ENCODE results near the gene PRSS3.
A peak's percentile ranks its signal among the peaks of the same experiment; 100 is the strongest.
"Not testable (repeated sequence)": the region's sequence is repeated elsewhere in the genome, so short reads cannot be mapped to it uniquely, and the experiment has no call there.

PRSS3 gene
- total RNA-seq: 0 to 0.09 (median 0) reads per million in 3 donors

GRCh38 chr9:33795281-33795680, at the start of gene PRSS3:
PRSS3 (plus strand) TSS chr9:33795561; CDS start chr9:33795574, 13 bp downstream.
- Histone ChIP-seq H3K27me3 (replicated peaks; ENCODE audit: control insufficient read depth, insufficient read depth, low read length, poor library complexity, severe bottlenecking) (no peaks in the 10 kb centered on the region), H3K36me3 (ENCODE audit: control insufficient read depth, insufficient read depth, low read length) (no peaks in the 10 kb centered on the region), H3K4me3 (ENCODE audit: insufficient read depth, low read depth, low read length, poor library complexity, severe bottlenecking) (no peak within 1 kb of the TSS), H3K4me1 (ENCODE audit: control insufficient read depth, insufficient read depth, low read length, poor library complexity, severe bottlenecking) (no peaks in the 10 kb centered on the region), H3K9me3 (ENCODE audit: control insufficient read depth, low read length) (no peaks in the 10 kb centered on the region), H3K27ac (ENCODE audit: insufficient read depth, low read length, poor library complexity, severe bottlenecking) (no peak within 1 kb of the TSS)
- no peak for DNase-seq

- Histone ChIP-seq H3K4me1 (ENCODE audit: control insufficient read depth, insufficient read depth, low read length, poor library complexity, severe bottlenecking) (no peaks in the 10 kb centered on the region), H3K27ac (ENCODE audit: insufficient read depth, low read length, poor library complexity, severe bottlenecking) (no peak overlapping the region), H3K9me3 (ENCODE audit: control insufficient read depth, low read length) (no peaks in the 10 kb centered on the region), H3K4me3 (ENCODE audit: insufficient read depth, low read depth, low read length, poor library complexity, severe bottlenecking) (peak overlapping the region; percentile 20), H3K36me3 (ENCODE audit: control insufficient read depth, insufficient read depth, low read length) (no peaks in the 10 kb centered on the region), H3K27me3 (replicated peaks; ENCODE audit: control insufficient read depth, insufficient read depth, low read length, poor library complexity, severe bottlenecking) (peaks cover 12% of the 10 kb centered on the region)
- peak in 2 of 3 donors; percentile 0 to 2 for DNase-seq
These were observed 46.6 kb upstream of the PRSS3 start for GRCh38 chr9:33748633-33749304.

- H3K4me1 ChIP-seq (ENCODE audit: control insufficient read depth, insufficient read depth, low read length, poor library complexity, severe bottlenecking); H3K36me3 ChIP-seq (ENCODE audit: control insufficient read depth, insufficient read depth, low read length); H3K27ac ChIP-seq (ENCODE audit: insufficient read depth, low read length, poor library complexity, severe bottlenecking); H3K9me3 ChIP-seq (ENCODE audit: control insufficient read depth, low read length): not testable (repeated sequence)
- DNase-seq: peak in 1 of 3 donors; percentile 1
- Histone ChIP-seq H3K4me3 (ENCODE audit: insufficient read depth, low read depth, low read length, poor library complexity, severe bottlenecking) (peak overlapping the region; percentile 20), H3K27me3 (replicated peaks; ENCODE audit: control insufficient read depth, insufficient read depth, low read length, poor library complexity, severe bottlenecking) (peaks cover 12% of the 10 kb centered on the region)
These were observed 46.1 kb upstream of the PRSS3 start for GRCh38 chr9:33749305-33749654.

GRCh38 chr9:33750307-33750838, 45.0 kb upstream of the PRSS3 start:
- Histone ChIP-seq H3K36me3 (ENCODE audit: control insufficient read depth, insufficient read depth, low read length) (no peaks in the 10 kb centered on the region), H3K4me1 (ENCODE audit: control insufficient read depth, insufficient read depth, low read length, poor library complexity, severe bottlenecking) (no peaks in the 10 kb centered on the region), H3K27me3 (replicated peaks; ENCODE audit: control insufficient read depth, insufficient read depth, low read length, poor library complexity, severe bottlenecking) (peaks cover 12% of the 10 kb centered on the region), H3K9me3 (ENCODE audit: control insufficient read depth, low read length) (no peaks in the 10 kb centered on the region), H3K27ac (ENCODE audit: insufficient read depth, low read length, poor library complexity, severe bottlenecking) (no peak overlapping the region), H3K4me3 (ENCODE audit: insufficient read depth, low read depth, low read length, poor library complexity, severe bottlenecking) (no peak overlapping the region)
- DNase-seq: no peak

- DNase-seq: no peak
- peaks cover 12% of the 10 kb centered on the region for H3K27me3 ChIP-seq (replicated peaks; ENCODE audit: control insufficient read depth, insufficient read depth, low read length, poor library complexity, severe bottlenecking)
- no peaks in the 10 kb centered on the region for H3K9me3 ChIP-seq (ENCODE audit: control insufficient read depth, low read length)
- H3K36me3 ChIP-seq (ENCODE audit: control insufficient read depth, insufficient read depth, low read length): no peaks in the 10 kb centered on the region
- H3K4me3 ChIP-seq (ENCODE audit: insufficient read depth, low read depth, low read length, poor library complexity, severe bottlenecking): no peak overlapping the region
- no peaks in the 10 kb centered on the region for H3K4me1 ChIP-seq (ENCODE audit: control insufficient read depth, insufficient read depth, low read length, poor library complexity, severe bottlenecking)
- H3K27ac ChIP-seq (ENCODE audit: insufficient read depth, low read length, poor library complexity, severe bottlenecking): no peak overlapping the region
These were observed 44.5 kb upstream of the PRSS3 start for GRCh38 chr9:33750839-33751339.

GRCh38 chr9:33751536-33752129, 43.7 kb upstream of the PRSS3 start:
- no peak overlapping the region for H3K27ac ChIP-seq (ENCODE audit: insufficient read depth, low read length, poor library complexity, severe bottlenecking)
- H3K4me3 ChIP-seq (ENCODE audit: insufficient read depth, low read depth, low read length, poor library complexity, severe bottlenecking): no peak overlapping the region
- peaks cover 12% of the 10 kb centered on the region for H3K27me3 ChIP-seq (replicated peaks; ENCODE audit: control insufficient read depth, insufficient read depth, low read length, poor library complexity, severe bottlenecking)

GRCh38 chr9:33752130-33752637, 43.2 kb upstream of the PRSS3 start:
- H3K4me3 ChIP-seq (ENCODE audit: insufficient read depth, low read depth, low read length, poor library complexity, severe bottlenecking): no peak overlapping the region
- no peak for DNase-seq
- H3K9me3 ChIP-seq (ENCODE audit: control insufficient read depth, low read length): no peaks in the 10 kb centered on the region
- no peak overlapping the region for H3K27ac ChIP-seq (ENCODE audit: insufficient read depth, low read length, poor library complexity, severe bottlenecking)
- no peaks in the 10 kb centered on the region for H3K4me1 ChIP-seq (ENCODE audit: control insufficient read depth, insufficient read depth, low read length, poor library complexity, severe bottlenecking)
- peaks cover 12% of the 10 kb centered on the region for H3K27me3 ChIP-seq (replicated peaks; ENCODE audit: control insufficient read depth, insufficient read depth, low read length, poor library complexity, severe bottlenecking)
- no peaks in the 10 kb centered on the region for H3K36me3 ChIP-seq (ENCODE audit: control insufficient read depth, insufficient read depth, low read length)

More at GRCh38 chr9:33751536-33752129, 43.7 kb upstream of the PRSS3 start:
- no peak for DNase-seq
- H3K9me3 ChIP-seq (ENCODE audit: control insufficient read depth, low read length): no peaks in the 10 kb centered on the region
- no peaks in the 10 kb centered on the region for H3K4me1 ChIP-seq (ENCODE audit: control insufficient read depth, insufficient read depth, low read length, poor library complexity, severe bottlenecking)
- H3K36me3 ChIP-seq (ENCODE audit: control insufficient read depth, insufficient read depth, low read length): no peaks in the 10 kb centered on the region

- not testable (repeated sequence) for DNase-seq; H3K27ac ChIP-seq (ENCODE audit: insufficient read depth, low read length, poor library complexity, severe bottlenecking); H3K9me3 ChIP-seq (ENCODE audit: control insufficient read depth, low read length); H3K4me1 ChIP-seq (ENCODE audit: control insufficient read depth, insufficient read depth, low read length, poor library complexity, severe bottlenecking); H3K4me3 ChIP-seq (ENCODE audit: insufficient read depth, low read depth, low read length, poor library complexity, severe bottlenecking); H3K36me3 ChIP-seq (ENCODE audit: control insufficient read depth, insufficient read depth, low read length)
- peaks cover 12% of the 10 kb centered on the region for H3K27me3 ChIP-seq (replicated peaks; ENCODE audit: control insufficient read depth, insufficient read depth, low read length, poor library complexity, severe bottlenecking)
These were observed 42.6 kb upstream of the PRSS3 start for GRCh38 chr9:33752789-33753188.

GRCh38 chr9:33759648-33760047, 35.7 kb upstream of the PRSS3 start:
- H3K36me3 ChIP-seq (ENCODE audit: control insufficient read depth, insufficient read depth, low read length); H3K4me1 ChIP-seq (ENCODE audit: control insufficient read depth, insufficient read depth, low read length, poor library complexity, severe bottlenecking); H3K4me3 ChIP-seq (ENCODE audit: insufficient read depth, low read depth, low read length, poor library complexity, severe bottlenecking); DNase-seq; H3K27ac ChIP-seq (ENCODE audit: insufficient read depth, low read length, poor library complexity, severe bottlenecking); H3K9me3 ChIP-seq (ENCODE audit: control insufficient read depth, low read length); H3K27me3 ChIP-seq (replicated peaks; ENCODE audit: control insufficient read depth, insufficient read depth, low read length, poor library complexity, severe bottlenecking): not testable (repeated sequence)

- H3K36me3 ChIP-seq (ENCODE audit: control insufficient read depth, insufficient read depth, low read length): no peaks in the 10 kb centered on the region
- H3K4me3 ChIP-seq (ENCODE audit: insufficient read depth, low read depth, low read length, poor library complexity, severe bottlenecking): no peak overlapping the region
- DNase-seq: no peak
- H3K27me3 ChIP-seq (replicated peaks; ENCODE audit: control insufficient read depth, insufficient read depth, low read length, poor library complexity, severe bottlenecking): no peaks in the 10 kb centered on the region
- no peak overlapping the region for H3K27ac ChIP-seq (ENCODE audit: insufficient read depth, low read length, poor library complexity, severe bottlenecking)
- no peaks in the 10 kb centered on the region for H3K4me1 ChIP-seq (ENCODE audit: control insufficient read depth, insufficient read depth, low read length, poor library complexity, severe bottlenecking)
- H3K9me3 ChIP-seq (ENCODE audit: control insufficient read depth, low read length): no peaks in the 10 kb centered on the region
These were observed 33.0 kb upstream of the PRSS3 start for GRCh38 chr9:33762343-33762742.
